ENCODE results near the gene EXOC6B. TPM values are rescaled to one million over a fixed set of nuclear protein-coding genes. Genes with fewer than 3 reads are reported as not detected.

EXOC6B gene
- total RNA-seq, 1 donor from 2014 or later: 32.4 TPM

- DNase-seq (ENCODE audit: low spot score in 2 of 2): no peak
- no peaks in the 10 kb centered on the region for H3K4me1 ChIP-seq
- H3K27ac ChIP-seq: no peak overlapping the region
- H3K27me3 ChIP-seq: no peaks in the 10 kb centered on the region
- H3K4me3 ChIP-seq: no peak overlapping the region
- no peak for TF ChIP-seq CTCF (IDR thresholded peaks at IDR 0.05)
- intact Hi-C loops (cut with DNase I): no loop called here
- no peaks in the 10 kb centered on the region for H3K36me3 ChIP-seq
- H3K9me3 ChIP-seq: no peaks in the 10 kb centered on the region
Measured at GRCh38 chr2:72583376-72583775, 242.5 kb downstream of the EXOC6B start.

- TF ChIP-seq CTCF (IDR thresholded peaks at IDR 0.05): no peak
- DNase-seq (ENCODE audit: low spot score in 2 of 2): no peak
- no peaks in the 10 kb centered on the region for H3K36me3 ChIP-seq
- H3K4me1 ChIP-seq: no peaks in the 10 kb centered on the region
- no peaks in the 10 kb centered on the region for H3K9me3 ChIP-seq
- intact Hi-C loops (cut with DNase I): no loop called here
- no peak overlapping the region for H3K27ac ChIP-seq
- no peak overlapping the region for H3K4me3 ChIP-seq
- no peaks in the 10 kb centered on the region for H3K27me3 ChIP-seq
Measured at GRCh38 chr2:72581560-72582181, 244.2 kb downstream of the EXOC6B start.

- peak; percentile 43 to 69 (median 54) for TF ChIP-seq CTCF (IDR thresholded peaks at IDR 0.05)
- intact Hi-C loops (cut with DNase I): loop anchor here (5.0 to 10.0 kb wide), 3 partner anchors 435 to 1032 kb away; partner anchors contain the start of gene CYP26B1
Measured at GRCh38 chr2:72579591-72580180, 246.1 kb downstream of the EXOC6B start.

GRCh38 chr2:72576861-72577260, 249.0 kb downstream of the EXOC6B start:
- H3K27ac ChIP-seq: no peak overlapping the region
- no peaks in the 10 kb centered on the region for H3K36me3 ChIP-seq
- intact Hi-C loops (cut with DNase I): loop anchor here (5.0 to 10.0 kb wide), 3 partner anchors 432 to 1030 kb away; partner anchors contain the start of gene CYP26B1
- no peak for TF ChIP-seq CTCF (IDR thresholded peaks at IDR 0.05)
- no peak for DNase-seq (ENCODE audit: low spot score in 2 of 2)
- H3K9me3 ChIP-seq: no peaks in the 10 kb centered on the region
- no peak overlapping the region for H3K4me3 ChIP-seq
- no peaks in the 10 kb centered on the region for H3K27me3 ChIP-seq
- H3K4me1 ChIP-seq: no peaks in the 10 kb centered on the region

More at GRCh38 chr2:72579591-72580180, 246.1 kb downstream of the EXOC6B start:
- Histone ChIP-seq H3K36me3 (no peaks in the 10 kb centered on the region), H3K4me1 (no peaks in the 10 kb centered on the region), H3K27ac (no peak overlapping the region), H3K9me3 (no peaks in the 10 kb centered on the region), H3K27me3 (no peaks in the 10 kb centered on the region), H3K4me3 (no peak overlapping the region)
- no peak for DNase-seq (ENCODE audit: low spot score in 2 of 2)

GRCh38 chr2:72576459-72576858, 249.4 kb downstream of the EXOC6B start:
- Histone ChIP-seq H3K27me3 (no peaks in the 10 kb centered on the region), H3K36me3 (no peaks in the 10 kb centered on the region), H3K9me3 (no peaks in the 10 kb centered on the region), H3K27ac (no peak overlapping the region), H3K4me3 (no peak overlapping the region), H3K4me1 (no peaks in the 10 kb centered on the region)
- no peak for TF ChIP-seq CTCF (IDR thresholded peaks at IDR 0.05)
- intact Hi-C loops (cut with DNase I): loop anchor here (5.0 to 10.0 kb wide), 3 partner anchors 432 to 1029 kb away; partner anchors contain the start of gene CYP26B1
- no peak for DNase-seq (ENCODE audit: low spot score in 2 of 2)
